HG03108 (cell line): ENCODE measurements around the gene ARHGAP25.

Experiments
- ATAC-seq: cut with Tn5 transposase; IDR thresholded peaks from one replicate; pipeline ENCODE4 v1.9.1; 2021; ENCODE audit warnings: moderate library complexity; ENCODE audit not compliant: unreplicated experiment

ARHGAP25 gene

DNA sequence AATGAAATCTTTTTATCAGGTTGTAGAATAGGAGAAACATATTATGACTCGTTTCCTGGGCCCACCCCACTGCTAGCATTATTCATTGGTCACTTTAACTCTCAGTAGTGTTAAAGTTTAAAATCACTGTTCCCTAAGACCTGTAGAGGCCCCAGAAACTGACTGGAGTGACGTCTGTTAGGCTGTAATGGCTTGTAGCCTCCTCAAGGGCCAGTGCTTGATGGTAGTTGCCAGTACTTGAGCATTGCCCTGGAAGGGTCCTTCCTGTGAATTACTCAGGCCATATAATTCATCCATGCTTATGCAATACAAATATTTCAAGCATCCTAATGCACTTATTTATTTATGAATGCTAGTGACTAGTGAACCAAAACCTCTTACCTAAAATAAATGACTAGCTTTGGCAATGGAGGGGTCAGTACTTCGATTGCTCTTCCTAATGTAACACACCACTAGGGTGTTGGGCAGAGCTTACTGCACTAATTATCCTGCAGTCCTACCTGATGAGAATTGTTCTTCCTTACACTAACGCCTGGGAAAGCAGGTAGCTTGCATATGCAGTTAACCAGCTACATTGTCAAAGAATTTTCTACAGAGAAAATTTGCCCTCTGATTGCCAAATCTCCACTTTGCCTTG, 31.2 kb downstream of the ARHGAP25 start:
- peak; percentile 5 for ATAC-seq

GRCh38 chr2:68766376-68766845, 31.8 kb downstream of the ARHGAP25 start:
- ATAC-seq, result peak; percentile 38

DNA sequence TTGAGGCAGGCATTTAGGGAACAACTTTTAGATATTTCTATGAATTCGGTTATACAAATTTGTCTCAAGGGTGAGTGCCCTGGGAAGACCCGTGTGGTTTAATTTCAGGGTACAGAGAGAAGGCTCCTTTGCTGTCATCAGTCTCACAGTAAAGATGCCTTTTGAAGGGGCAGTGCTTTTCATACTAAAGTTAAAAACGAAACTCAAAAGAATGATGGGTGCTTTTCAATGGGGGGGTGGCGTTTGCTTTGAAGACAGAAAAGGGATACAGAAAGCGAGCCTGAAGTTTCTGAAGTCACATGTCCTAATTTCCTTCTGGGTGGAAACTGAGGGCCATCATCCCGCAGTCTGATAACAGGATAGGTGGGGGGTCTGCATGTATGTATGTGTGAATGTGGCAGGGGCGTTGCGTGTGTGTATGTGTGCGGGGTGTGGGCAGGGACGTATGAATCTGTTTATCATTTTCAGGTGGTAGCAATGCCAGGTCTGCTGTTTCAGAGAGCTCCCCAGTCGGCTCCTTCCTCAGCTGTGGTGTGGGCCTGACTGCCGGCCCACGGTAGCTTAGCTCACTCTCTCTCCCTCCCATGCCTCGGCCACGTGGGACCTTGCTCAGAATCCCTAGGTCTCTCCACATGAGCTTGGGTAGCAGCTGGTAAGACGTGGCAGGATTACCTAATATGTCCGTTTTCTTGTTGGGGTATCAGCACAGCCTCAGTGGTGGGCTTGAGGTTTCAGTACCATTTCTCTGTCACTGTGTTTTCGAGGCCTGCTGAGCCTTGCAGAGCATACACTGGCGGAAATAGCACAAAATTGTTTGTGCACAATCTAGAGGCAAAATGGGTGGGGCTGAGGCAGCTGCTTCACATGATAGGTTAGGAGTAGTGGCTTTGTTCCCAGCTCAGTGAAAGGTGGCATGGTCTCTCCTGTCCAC, 32.7 kb downstream of the ARHGAP25 start:
- peak; percentile 43 for ATAC-seq

DNA sequence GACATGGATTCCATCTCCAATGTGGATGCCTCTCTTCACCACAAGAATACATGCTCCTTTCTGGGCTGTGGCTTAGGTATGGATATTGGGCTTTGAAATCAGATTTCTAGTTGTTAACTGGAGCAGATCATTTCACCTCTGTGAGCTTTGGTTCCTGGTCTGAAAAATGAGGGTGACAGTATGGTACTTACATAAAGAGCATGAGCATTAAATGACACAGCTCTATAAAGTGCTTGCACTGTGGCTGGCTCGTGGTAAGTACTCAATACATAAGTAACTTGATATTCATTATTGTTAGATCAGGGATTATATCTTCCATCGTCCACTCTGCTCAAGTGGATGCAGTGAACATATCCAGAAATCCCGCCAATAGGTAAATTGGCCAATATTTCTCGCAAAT, 33.4 kb downstream of the ARHGAP25 start:
- ATAC-seq, result no peak

GRCh38 chr2:68768461-68768860, 33.9 kb downstream of the ARHGAP25 start:
- ATAC-seq, result no peak

GRCh38 chr2:68768951-68769350, 34.3 kb downstream of the ARHGAP25 start:
- no peak for ATAC-seq

DNA sequence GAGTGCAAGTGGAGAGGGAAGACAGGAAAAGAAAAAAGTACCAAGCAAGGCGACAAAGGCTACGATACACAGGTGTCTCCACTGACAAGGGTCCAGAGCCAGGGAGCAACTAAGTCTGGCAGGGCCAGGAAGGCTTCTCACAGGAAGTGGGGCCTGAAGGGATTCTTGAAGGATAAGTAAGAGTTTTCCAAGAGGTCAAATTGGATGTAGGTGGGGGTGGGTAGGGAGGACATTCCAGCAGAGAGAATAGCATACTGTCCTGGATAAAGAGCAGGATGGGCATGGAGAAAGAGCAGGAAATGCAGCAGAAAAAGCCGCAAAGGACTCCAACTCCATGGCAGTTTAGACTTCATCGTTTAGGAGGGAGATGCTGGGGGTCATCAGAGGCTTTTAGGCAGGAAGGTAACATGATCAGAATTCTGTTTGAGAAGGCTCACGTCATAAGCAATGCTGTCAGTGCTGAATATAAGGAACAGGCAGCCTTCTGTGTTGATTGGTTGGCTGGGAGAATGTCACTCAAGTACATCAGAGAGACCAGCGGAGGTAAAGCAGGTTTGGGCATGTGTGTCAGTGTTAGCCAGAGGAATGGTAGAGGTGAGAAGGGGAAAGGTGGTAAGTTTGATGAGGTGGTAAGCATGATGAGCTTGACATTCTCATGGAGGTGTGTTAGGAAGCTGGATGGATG, 35.1 kb downstream of the ARHGAP25 start:
- no peak for ATAC-seq

DNA sequence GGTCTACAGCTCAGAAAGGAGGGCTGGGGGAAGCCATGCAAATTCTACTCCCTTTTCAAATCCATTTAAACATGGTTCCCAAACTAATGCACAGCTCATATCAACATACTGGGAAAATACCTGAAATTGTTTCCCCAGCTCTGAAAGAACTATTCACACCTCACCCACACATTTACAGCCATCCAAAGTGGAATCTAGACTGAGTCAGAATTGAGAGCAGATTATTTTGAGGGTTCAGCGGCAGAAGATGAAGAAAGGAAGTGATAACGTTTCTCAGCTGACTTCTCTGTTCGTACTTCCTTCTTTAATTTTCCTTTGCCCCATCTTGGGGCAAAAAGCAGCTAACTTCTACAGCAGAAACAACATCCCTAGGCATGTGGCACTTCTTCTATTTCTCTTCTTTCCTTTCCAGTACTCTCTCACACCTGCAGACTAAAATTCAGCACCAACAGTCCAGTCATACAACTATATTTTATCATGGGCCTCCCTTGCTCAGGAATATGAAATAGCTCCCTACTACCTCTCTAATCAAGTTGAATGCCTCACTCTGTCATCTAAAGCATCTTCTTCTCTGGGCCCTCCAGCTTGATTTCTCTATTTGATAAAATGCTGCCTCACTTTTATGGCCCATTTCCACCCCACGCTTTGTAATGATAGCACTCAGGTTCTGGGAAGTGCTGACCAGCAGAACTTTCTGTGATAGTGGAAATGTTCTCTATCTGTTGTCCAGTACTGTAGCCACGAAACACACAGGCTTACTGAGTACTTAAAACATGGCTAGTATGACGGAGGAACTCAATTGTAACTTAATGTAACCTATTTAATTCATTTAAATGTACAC, 35.9 kb downstream of the ARHGAP25 start:
- ATAC-seq, result no peak

DNA sequence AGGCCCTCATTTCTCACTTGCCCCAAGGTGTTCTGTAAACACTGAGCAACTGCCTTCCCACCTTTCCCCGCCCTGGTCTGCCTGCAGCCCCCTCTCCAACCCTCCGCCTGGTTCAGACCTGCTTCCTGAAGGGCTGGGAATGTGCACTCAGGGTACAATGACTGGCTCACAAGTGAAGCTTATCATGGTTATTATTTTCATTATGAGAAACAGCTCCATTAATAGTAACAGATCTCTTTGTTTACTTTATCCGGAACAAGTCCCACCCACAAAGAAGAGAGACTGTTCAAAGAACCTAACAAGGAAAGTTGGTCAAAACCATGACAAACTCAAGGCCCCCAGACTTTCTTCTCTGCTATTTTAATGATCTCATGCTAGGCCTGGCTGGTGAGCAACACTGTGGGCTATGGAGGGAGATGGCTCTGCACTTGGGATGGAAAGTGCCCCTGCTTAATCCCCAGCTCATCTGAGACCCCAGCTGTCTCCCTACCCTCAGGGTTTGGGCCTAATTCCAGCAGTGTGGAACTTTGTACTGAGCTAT, 36.7 kb downstream of the ARHGAP25 start:
- ATAC-seq, result no peak

DNA sequence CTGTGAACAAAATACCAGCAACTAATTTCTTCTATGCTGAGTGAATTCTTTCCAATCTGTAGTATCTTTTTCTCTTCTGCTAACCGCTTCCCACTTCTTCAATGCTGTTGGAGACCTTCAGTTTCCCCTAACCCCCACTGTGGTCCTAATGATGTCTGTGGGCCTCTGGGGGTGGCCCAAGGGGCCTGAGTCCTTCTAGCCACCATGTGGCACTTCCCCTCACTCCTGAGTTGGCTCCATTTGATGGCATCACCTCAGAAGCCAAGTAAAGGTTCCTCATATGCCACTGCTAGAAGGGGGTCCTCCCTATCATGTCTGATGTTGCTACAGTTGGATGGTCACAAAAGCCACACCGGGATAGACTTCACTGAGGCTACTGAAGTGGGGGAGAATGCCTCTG, 37.5 kb downstream of the ARHGAP25 start:
- no peak for ATAC-seq

GRCh38 chr2:68774569-68775271, 40.1 kb downstream of the ARHGAP25 start:
- peak; percentile 89 for ATAC-seq

DNA sequence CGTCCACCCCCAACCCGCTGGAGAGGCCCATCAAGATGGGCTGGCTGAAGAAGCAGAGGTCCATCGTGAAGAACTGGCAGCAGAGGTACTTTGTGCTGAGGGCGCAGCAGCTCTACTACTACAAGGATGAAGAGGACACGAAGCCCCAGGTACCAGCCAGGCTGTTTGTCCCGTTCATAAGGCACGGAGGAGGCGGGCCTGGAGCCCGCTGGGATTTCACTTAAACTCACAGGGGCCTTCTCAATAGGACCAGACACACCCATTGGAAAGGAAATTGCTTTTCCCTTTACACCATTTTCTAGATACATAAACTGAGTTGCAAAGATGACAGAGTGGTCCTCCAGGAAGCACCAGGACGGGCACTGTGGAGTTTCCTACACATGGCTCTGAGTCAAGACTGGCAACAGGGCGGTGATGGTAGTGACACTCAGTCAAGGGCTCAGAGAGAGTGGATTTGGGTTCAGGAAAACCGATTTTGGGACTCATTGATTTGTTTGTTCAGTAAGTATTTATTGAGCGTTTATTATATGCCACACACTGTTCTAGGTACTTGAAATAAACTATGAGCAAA, 40.7 kb downstream of the ARHGAP25 start:
- no peak for ATAC-seq

DNA sequence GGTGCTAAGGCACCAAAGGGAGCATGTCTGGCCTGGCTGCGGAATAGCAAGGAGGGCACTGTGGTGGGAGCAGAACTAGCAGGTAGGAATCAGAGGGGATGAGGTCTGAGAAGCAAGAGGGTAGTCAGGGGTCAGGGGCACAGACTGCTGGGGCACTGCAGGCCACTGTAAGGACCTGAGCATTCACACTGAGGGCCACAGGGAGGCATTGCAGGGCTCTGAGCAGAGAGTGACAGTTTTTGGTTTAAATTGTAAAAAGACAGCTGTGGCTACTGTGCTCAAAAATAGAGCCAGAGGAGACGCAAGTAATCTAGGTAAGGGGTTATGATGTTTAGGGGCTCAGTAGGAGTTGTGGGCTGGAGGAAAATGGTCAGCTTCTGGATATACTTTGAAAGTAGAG, 41.5 kb downstream of the ARHGAP25 start:
- ATAC-seq, result no peak

GRCh38 chr2:68779595-68779994, 45.0 kb downstream of the ARHGAP25 start:
- no peak for ATAC-seq

DNA sequence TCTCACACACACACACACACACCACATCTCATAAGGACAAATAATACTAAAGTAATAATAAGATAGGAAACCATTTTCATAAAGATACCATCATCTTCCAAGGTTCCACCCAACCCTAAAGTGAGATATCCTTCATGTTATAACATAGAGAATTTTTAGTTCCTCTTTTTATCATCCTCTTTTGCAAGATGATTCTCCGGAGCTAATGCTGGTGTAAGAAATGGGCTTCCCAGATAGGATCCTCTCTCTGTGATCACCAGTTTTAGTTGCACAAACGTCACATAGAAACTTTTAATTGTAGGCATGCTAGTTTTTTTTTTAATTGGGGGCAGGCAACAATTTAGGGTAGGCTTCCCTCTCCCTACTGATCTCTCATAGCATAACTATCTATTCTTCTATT, 49.6 kb downstream of the ARHGAP25 start:
- ATAC-seq, result no peak

DNA sequence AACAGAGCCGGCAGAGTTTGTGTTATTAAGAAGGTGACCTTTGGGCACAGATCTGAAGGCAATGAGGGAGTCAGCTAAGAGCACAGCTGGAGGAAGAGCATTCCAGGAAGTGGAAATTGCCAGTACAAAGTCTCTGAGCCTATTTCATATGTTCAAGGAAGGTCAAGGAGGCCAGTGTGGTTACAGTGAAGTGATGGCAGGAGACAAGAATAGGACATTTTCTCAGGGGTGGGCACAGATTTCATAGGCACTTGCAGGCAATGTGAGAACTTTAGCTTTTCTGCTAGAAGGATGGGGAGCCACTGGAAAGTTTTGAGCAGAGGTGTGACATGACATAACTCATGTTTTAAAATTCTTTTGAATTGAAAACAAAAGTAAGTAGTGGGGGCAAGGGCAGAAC, 50.3 kb downstream of the ARHGAP25 start:
- ATAC-seq, result no peak

GRCh38 chr2:68787356-68787755, 52.7 kb downstream of the ARHGAP25 start:
- ATAC-seq, result no peak

DNA sequence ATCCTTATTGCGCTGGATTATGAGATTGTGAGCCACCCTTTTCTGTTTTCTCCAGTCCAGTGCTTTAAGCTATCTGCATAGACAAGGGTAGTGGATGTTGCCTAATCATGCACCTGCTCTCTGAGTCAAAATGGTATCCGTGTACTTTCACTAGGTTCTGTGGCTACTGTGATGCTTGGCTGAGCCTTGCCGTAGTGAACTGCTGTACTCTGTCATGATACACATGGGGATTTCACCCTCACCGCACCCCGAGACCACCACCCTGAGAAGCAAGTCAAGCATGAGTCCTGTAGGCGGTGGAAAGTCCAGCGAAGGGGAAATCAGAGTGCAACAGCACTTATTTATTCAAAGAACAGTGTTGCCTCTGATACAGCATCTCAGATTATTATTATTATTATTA, 55.0 kb downstream of the ARHGAP25 start:
- ATAC-seq, result peak; percentile 100

- ATAC-seq, result no peak
These were observed 56.0 kb downstream of the ARHGAP25 start for GRCh38 chr2:68790600-68790999.
